Measurements from ENCODE around the gene SNRPA.
A peak's percentile ranks its signal among the peaks of the same experiment; 100 is the strongest.
"Not testable (repeated sequence)": the region's sequence is repeated elsewhere in the genome, so short reads cannot be mapped to it uniquely, and the experiment has no call there.

SNRPA gene

GRCh38 chr19:40802300-40803169, 51.5 kb downstream of the SNRPA start:
- DNase-seq: no peak

DNA sequence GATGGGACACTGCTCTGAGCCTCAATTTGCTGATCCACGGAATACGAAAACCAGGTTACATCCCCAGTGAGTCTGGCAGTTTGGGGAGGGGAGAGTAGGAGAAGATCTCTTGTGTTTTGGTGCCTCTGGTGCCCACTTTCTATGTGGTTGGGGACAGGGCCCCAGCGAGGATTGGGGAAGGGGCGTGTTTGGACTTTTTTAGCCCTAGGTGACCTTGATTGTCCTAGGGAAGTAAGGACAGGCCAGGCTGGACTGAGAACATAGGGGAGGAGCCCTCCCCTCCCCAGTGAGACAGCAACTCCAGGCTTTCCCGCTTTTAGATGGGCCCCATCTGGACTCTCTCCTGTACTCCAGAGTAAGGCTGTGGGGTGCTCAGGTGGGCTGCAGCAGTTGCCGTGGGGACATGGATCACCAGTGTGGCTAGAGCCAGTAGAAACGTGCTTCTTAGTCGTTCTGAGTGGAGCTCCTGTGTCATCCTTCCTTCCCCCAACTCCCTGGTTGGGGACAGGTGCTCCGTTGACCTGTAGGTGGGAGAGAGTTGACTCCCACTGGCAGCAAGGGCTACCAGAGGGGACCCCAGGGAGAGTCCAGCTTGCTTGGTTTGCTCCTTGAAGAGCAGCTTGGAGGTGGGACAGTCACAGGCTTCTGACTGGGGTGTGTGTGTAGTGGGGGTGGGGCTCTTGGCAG, 52.3 kb downstream of the SNRPA start:
- DNase-seq: no peak

- DNase-seq: no peak
These were observed 53.1 kb downstream of the SNRPA start for GRCh38 chr19:40803857-40804782.

GRCh38 chr19:40804783-40805242, 53.8 kb downstream of the SNRPA start:
- no peak for DNase-seq

DNA sequence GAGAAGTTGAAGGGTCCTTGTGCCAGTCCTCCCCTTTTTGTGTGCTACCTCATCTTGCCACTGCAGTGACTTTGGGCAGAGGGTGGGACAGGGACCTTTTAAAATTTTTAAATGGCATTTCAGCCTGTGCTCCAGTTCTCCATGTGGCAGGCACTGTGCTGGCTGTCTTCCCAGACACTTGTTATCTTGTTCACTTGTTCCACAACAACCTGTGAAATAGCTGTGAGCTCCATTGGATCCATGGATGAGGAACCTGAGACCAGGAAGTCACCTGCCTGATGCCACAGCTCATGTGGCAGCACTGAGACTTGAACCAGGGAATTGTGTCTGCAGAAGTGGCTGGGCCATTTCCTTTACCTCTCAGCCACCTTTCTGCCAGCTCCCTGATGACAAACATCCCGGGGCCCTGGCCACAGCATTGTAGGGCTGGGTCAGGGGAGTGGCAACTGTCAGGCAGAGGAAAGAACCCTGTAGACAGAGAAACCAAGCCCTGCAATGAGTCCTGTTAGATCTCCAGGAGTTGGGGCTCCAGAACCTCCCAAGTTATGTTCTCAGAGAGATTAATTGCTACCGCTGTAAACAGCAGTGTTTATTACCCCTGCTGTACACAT, 54.4 kb downstream of the SNRPA start:
- DNase-seq: no peak

DNA sequence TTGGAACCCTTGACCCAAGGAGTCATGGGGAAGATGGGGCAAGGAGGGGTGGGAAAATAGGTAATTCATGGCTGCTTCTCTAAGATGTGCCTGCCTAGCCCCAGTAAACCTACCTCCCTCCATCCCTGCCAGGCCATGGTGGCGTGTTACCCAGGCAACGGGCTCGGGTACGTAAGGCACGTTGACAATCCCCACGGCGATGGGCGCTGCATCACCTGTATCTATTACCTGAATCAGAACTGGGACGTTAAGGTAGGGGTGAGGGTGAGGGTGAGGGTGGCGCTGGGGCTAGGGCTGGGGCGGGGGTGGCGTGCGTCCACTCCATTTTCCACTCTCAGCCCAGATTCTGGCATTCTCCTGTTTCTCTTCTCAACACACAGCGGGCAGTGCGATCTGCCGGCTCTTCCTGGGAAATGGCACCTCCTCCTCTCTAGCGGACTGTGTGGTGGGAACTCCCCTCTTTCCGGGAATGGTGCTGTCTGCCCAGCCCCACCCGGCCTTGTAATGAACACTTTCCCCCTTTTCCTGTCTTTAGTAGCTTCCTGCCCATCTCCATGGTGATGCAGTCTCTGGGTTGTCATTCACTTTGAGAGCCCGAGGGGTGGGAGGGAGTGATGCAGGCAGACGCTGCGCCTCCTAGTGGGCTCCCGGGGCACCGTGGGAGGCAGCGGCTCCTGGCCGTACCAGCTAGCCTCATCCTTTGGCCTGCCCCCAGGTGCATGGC, 55.6 kb downstream of the SNRPA start:
- peak; percentile 53 for DNase-seq

DNA sequence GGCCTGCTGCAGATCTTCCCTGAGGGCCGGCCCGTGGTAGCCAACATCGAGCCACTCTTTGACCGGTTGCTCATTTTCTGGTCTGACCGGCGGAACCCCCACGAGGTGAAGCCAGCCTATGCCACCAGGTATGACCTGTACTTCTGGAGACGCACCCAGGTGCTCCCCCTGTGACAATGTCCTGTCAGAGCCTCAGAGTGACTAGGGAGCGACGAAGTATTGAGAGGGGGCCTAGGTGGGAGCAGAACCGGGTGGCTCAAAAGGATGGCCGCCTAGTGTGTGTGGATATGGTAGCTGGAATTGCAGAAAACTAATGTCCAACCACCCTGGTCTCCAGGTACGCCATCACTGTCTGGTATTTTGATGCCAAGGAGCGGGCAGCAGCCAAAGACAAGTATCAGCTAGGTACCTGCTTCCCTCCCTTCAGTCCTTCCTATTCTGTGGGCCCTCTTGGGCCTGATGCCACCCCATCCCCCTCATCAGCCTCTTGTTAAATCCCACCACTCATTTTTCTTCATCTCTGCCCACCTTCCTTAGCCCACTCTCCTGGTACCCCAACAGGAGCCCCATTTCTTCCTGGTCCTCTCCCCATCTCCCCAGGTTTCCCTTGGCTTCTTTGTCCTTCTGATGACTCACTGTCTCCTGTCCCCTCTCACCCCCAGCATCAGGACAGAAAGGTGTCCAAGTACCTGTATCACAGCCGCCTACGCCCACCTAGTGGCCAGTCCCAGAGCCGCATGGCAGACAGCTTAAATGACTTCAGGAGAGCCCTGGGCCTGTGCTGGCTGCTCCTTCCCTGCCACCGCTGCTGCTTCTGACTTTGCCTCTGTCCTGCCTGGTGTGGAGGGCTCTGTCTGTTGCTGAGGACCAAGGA, 56.4 kb downstream of the SNRPA start:
- DNase-seq: peak; percentile 33

DNA sequence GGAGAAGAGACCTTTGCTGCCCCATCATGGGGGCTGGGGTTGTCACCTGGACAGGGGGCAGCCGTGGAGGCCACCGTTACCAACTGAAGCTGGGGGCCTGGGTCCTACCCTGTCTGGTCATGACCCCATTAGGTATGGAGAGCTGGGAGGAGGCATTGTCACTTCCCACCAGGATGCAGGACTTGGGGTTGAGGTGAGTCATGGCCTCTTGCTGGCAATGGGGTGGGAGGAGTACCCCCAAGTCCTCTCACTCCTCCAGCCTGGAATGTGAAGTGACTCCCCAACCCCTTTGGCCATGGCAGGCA, 57.0 kb downstream of the SNRPA start:
- DNase-seq: no peak

GRCh38 chr19:40808497-40808896, 57.5 kb downstream of the SNRPA start:
- no peak for DNase-seq

GRCh38 chr19:40809358-40810086, 58.5 kb downstream of the SNRPA start:
- DNase-seq: no peak

DNA sequence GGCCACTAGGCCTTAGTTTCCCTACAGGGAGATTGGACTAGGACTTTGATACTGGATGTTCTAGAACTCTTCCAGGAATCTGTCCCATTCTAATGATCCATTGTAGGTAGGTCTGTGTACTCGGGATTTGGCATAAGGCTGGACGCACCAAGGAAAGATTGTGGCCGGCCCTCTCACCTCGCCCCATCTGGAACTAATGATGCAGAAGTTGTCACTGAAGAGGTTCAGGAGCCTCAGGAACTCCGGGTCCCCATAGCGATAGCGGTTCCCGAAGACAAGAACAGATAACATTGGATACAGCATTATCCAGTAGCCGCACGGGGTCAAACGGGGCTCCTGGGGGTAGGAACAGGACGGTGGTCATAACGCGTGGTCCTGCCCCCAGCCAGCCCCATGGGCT, 59.2 kb downstream of the SNRPA start:
- no peak for DNase-seq

DNA sequence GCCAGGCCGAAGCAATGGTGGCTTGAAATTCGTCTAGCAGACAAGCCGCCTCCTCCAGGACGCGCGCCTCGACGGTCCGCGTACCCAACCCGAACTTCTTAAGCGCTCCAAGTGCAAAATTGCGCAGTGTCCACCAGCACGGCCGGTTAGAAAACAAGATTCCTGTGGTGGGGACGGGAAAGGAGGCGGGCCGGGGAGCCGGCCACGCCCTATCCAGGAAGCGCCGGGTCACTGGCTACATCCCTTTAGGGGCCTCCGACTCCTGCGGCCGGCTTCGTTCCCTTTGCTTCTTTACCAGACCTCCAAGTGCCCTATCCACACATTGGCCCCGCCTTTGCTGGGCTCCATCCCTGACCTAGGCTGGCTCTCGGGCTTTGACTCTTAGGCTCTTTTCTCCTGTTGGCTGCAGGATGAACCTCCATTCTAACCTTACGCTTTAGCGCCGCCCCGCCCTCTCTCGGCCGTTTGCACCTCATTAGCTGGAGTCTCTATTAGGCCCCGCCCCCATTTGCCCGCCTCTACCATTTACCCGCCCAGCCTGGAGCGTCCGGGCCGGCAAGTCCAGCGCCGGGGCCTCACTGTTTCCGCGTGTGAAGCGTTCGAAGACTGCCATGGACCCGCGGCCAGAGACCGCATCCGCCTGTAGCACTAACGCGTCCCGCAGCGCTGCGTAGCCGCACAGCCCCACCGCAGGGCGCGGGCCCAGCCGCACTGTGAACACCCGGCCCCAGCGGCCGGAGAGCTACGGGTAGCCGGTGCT, 59.8 kb downstream of the SNRPA start:
- DNase-seq: peak; percentile 94

DNA sequence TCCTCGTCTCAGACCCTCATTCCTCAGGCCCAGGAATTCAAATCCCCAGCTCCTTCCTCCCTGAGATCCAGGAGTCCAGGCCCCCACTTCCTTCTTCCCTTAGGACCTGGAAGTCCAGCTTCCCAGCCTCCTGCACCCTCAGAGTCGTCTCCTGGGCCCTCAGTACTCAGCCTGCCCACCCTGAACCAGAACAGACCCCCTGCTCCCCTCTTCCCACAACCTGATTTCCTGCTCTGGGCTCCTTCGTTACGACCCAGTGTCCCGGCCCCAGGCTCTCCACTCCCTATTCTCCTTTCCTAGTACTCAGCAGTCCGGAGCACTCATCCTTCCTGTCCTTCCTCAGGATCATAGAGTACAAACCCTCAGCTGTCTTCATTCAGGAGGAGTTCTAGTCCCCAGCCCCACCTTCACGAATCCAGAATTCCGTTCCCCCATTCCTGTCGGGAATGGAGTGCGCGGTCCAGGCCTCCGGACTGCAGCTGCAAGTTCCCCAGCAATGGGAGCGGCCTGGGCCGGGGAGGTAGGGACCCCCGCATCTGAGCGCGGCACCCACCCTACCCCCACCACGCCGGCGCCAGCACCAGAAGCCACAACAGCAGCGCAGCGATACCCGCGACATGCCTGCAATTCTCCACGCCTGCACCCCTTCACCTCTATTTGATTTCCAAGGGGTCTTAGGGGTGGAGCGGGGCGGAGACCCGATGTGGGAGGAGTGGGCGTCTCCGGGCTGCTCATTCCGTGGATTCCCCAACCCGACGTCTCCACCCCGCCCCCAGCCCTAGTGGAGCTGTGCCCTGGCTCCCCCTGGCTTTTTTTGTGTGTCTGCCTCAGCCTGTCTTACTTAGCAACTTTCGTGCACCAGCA, 60.7 kb downstream of the SNRPA start:
- no peak for DNase-seq

GRCh38 chr19:40812571-40812970, 61.6 kb downstream of the SNRPA start:
- DNase-seq: not testable (repeated sequence)

- DNase-seq: no peak
These were observed 62.2 kb downstream of the SNRPA start for GRCh38 chr19:40813182-40813581.
